Measurements from ENCODE around the gene MASP2.

The MASP2 gene

GRCh38 chr1:11031624-11032262 is 15.3 kb downstream of the MASP2 start:
- no peak for TF ChIP-seq CTCF (IDR thresholded peaks at IDR 0.05; ENCODE audit: low read depth, low read length)
- DNase-seq, result no peak
- no peaks in the 10 kb centered on the region for H3K36me3 ChIP-seq
- no peaks in the 10 kb centered on the region for H3K27me3 ChIP-seq (ENCODE audit: insufficient read depth, low read depth, severe bottlenecking)
- no peak overlapping the region for H3K4me3 ChIP-seq (ENCODE audit: low read depth, low read length)
- H3K27ac ChIP-seq, result no peak overlapping the region
- no peaks in the 10 kb centered on the region for H3K9me3 ChIP-seq (ENCODE audit: severe bottlenecking)

- Histone ChIP-seq H3K4me3 (ENCODE audit: low read depth, low read length) (no peak overlapping the region), H3K27me3 (ENCODE audit: insufficient read depth, low read depth, severe bottlenecking) (no peaks in the 10 kb centered on the region), H3K9me3 (ENCODE audit: severe bottlenecking) (no peaks in the 10 kb centered on the region), H3K36me3 (peaks cover 5% of the 10 kb centered on the region), H3K27ac (no peak overlapping the region)
- no peak for DNase-seq
- TF ChIP-seq CTCF (IDR thresholded peaks at IDR 0.05; ENCODE audit: low read depth, low read length), result no peak
Observed at GRCh38 chr1:11030865-11031264, 16.2 kb downstream of the MASP2 start.

- peaks cover 29% of the 10 kb centered on the region for H3K36me3 ChIP-seq
Observed at GRCh38 chr1:11028018-11028417, 19.0 kb downstream of the MASP2 start.

DNA sequence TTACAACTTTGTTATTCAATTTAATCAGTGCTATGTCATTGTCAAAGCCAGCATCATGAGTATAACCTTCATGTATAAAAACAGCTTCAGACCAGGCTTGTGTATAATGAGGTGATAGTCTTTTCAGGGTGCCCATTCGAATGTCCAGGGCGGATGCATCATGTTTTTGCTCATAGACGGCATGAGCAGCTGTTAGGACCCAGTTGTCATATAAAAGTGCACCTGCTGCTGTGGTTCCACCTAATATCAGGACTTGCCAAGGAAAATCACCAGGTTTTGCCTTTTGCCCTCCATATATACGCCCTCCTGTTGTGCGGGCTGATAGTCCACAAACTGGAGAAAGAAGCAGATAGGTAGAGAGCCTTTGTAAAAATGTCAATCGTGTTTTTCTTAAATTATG is 19.7 kb downstream of the MASP2 start:
- no peak for TF ChIP-seq CTCF (IDR thresholded peaks at IDR 0.05; ENCODE audit: low read depth, low read length)
- no peak for DNase-seq
- Histone ChIP-seq H3K36me3 (peaks cover 35% of the 10 kb centered on the region), H3K9me3 (ENCODE audit: severe bottlenecking) (no peaks in the 10 kb centered on the region), H3K27ac (no peak overlapping the region), H3K4me3 (ENCODE audit: low read depth, low read length) (no peak overlapping the region), H3K27me3 (ENCODE audit: insufficient read depth, low read depth, severe bottlenecking) (no peaks in the 10 kb centered on the region)

More at GRCh38 chr1:11028018-11028417, 19.0 kb downstream of the MASP2 start:
- no peak overlapping the region for H3K27ac ChIP-seq
- TF ChIP-seq CTCF (IDR thresholded peaks at IDR 0.05; ENCODE audit: low read depth, low read length), result no peak
- H3K27me3 ChIP-seq (ENCODE audit: insufficient read depth, low read depth, severe bottlenecking), result no peaks in the 10 kb centered on the region
- DNase-seq, result no peak
- H3K9me3 ChIP-seq (ENCODE audit: severe bottlenecking), result no peaks in the 10 kb centered on the region
- no peak overlapping the region for H3K4me3 ChIP-seq (ENCODE audit: low read depth, low read length)

DNA sequence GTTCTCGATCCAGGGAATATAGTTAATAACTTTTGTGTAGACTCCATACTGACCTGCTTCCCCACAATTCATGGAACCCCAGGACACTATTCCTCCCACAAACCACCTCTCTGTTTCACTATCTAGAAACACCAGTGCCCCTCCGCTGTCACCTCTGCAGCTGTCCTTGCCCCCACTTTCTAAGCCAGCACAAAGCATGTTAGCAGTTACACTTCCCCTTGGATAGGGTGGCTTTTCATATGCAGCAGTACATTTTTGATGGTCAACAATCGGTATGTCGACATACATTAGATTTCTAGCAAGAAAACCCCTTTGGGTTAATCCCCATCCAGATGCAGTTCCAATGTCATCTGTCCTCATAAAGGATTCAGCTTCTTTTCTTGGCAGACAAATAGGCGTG is 20.1 kb downstream of the MASP2 start:
- DNase-seq, result no peak
- H3K9me3 ChIP-seq (ENCODE audit: severe bottlenecking), result no peaks in the 10 kb centered on the region
- H3K27ac ChIP-seq, result no peak overlapping the region
- H3K36me3 ChIP-seq, result peaks cover 39% of the 10 kb centered on the region
- TF ChIP-seq CTCF (IDR thresholded peaks at IDR 0.05; ENCODE audit: low read depth, low read length), result no peak
- no peaks in the 10 kb centered on the region for H3K27me3 ChIP-seq (ENCODE audit: insufficient read depth, low read depth, severe bottlenecking)
- no peak overlapping the region for H3K4me3 ChIP-seq (ENCODE audit: low read depth, low read length)

DNA sequence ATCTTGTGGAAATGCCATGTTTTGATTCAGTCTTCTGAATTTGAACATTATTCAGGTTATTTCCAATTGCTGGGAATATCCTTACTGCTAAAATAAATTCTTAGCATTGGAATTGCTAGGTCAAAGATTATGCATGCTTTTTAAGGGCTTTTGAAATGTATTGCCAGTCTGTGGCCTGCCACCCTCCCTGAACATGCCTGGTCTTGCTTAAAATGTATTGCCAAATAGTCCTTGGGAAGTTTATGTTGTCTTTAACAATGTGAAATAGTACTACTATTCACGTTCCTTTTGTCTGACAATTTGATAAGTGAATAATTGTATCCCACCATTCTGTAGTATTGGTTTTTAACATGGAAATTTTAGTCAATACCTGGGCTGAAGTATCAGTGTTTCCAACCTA is 21.0 kb downstream of the MASP2 start:
- TF ChIP-seq CTCF (IDR thresholded peaks at IDR 0.05; ENCODE audit: low read depth, low read length), result no peak
- Histone ChIP-seq H3K27me3 (ENCODE audit: insufficient read depth, low read depth, severe bottlenecking) (no peaks in the 10 kb centered on the region), H3K4me3 (ENCODE audit: low read depth, low read length) (no peak overlapping the region), H3K36me3 (peaks cover 47% of the 10 kb centered on the region), H3K9me3 (ENCODE audit: severe bottlenecking) (no peaks in the 10 kb centered on the region), H3K27ac (no peak overlapping the region)
- DNase-seq, result no peak
